Loucy (cell line): ENCODE measurements around the gene KLC1.

ENCODE experiments used
- EZH2phosphoT487 ChIP-seq: fragments of 200-600 bp; IDR thresholded peaks from 2 replicates; pipeline ENCODE4 v1.6.1; 2018; ENCODE audit warnings: antibody characterized with exemption, mild to moderate bottlenecking, moderate library complexity, borderline replicate concordance
- TF ChIP-seq, protein P1 (sequence below): fragments of 200-600 bp; sonication (generic); conservative IDR thresholded peaks from 2 replicates; pipeline ENCODE4 v1.5.1; 2014; ENCODE audit warnings: mild to moderate bottlenecking, antibody characterized with exemption, low read length

- TF ChIP-seq, protein P1, sequence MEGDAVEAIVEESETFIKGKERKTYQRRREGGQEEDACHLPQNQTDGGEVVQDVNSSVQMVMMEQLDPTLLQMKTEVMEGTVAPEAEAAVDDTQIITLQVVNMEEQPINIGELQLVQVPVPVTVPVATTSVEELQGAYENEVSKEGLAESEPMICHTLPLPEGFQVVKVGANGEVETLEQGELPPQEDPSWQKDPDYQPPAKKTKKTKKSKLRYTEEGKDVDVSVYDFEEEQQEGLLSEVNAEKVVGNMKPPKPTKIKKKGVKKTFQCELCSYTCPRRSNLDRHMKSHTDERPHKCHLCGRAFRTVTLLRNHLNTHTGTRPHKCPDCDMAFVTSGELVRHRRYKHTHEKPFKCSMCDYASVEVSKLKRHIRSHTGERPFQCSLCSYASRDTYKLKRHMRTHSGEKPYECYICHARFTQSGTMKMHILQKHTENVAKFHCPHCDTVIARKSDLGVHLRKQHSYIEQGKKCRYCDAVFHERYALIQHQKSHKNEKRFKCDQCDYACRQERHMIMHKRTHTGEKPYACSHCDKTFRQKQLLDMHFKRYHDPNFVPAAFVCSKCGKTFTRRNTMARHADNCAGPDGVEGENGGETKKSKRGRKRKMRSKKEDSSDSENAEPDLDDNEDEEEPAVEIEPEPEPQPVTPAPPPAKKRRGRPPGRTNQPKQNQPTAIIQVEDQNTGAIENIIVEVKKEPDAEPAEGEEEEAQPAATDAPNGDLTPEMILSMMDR, result no peak
- TF ChIP-seq EZH2phosphoT487, result no peak
Measured at GRCh38 chr14:103728721-103729120, 99.7 kb downstream of the KLC1 start.
